Measurements from ENCODE around the gene ENC1.

DNA sequence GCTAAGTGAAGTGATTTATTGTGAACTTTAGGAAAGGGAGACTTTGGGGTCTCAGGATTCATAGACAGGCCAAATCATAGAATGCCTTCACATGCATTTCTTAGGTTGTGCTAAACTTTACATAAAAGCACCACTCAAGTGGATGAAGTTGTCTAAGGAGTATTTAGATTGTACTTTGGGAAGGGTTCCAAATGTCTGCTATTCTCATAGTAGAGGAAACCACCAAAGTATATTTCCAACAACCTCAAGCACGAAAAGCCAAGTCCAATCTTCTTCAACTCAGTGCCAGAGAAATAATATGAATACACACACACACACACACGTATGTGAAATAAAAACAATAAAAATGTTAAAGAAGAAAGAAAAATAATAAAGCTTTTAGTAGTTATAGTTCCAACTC lies 41.8 kb downstream of the ENC1 start:
- TF ChIP-seq, protein P1, sequence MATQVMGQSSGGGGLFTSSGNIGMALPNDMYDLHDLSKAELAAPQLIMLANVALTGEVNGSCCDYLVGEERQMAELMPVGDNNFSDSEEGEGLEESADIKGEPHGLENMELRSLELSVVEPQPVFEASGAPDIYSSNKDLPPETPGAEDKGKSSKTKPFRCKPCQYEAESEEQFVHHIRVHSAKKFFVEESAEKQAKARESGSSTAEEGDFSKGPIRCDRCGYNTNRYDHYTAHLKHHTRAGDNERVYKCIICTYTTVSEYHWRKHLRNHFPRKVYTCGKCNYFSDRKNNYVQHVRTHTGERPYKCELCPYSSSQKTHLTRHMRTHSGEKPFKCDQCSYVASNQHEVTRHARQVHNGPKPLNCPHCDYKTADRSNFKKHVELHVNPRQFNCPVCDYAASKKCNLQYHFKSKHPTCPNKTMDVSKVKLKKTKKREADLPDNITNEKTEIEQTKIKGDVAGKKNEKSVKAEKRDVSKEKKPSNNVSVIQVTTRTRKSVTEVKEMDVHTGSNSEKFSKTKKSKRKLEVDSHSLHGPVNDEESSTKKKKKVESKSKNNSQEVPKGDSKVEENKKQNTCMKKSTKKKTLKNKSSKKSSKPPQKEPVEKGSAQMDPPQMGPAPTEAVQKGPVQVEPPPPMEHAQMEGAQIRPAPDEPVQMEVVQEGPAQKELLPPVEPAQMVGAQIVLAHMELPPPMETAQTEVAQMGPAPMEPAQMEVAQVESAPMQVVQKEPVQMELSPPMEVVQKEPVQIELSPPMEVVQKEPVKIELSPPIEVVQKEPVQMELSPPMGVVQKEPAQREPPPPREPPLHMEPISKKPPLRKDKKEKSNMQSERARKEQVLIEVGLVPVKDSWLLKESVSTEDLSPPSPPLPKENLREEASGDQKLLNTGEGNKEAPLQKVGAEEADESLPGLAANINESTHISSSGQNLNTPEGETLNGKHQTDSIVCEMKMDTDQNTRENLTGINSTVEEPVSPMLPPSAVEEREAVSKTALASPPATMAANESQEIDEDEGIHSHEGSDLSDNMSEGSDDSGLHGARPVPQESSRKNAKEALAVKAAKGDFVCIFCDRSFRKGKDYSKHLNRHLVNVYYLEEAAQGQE (IDR thresholded peaks at IDR 0.05; ENCODE audit: insufficient replicate concordance, low read depth) = no peak
- TF ChIP-seq, protein P2, sequence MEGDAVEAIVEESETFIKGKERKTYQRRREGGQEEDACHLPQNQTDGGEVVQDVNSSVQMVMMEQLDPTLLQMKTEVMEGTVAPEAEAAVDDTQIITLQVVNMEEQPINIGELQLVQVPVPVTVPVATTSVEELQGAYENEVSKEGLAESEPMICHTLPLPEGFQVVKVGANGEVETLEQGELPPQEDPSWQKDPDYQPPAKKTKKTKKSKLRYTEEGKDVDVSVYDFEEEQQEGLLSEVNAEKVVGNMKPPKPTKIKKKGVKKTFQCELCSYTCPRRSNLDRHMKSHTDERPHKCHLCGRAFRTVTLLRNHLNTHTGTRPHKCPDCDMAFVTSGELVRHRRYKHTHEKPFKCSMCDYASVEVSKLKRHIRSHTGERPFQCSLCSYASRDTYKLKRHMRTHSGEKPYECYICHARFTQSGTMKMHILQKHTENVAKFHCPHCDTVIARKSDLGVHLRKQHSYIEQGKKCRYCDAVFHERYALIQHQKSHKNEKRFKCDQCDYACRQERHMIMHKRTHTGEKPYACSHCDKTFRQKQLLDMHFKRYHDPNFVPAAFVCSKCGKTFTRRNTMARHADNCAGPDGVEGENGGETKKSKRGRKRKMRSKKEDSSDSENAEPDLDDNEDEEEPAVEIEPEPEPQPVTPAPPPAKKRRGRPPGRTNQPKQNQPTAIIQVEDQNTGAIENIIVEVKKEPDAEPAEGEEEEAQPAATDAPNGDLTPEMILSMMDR (IDR thresholded peaks at IDR 0.05; ENCODE audit: insufficient read depth, low read length) = no peak
- no peak for TF ChIP-seq POLR2AphosphoS5 (IDR thresholded peaks at IDR 0.05; ENCODE audit: low read depth)
- no peak for TF ChIP-seq GABPA (IDR thresholded peaks at IDR 0.05; ENCODE audit: low read depth)
- no peak for TF ChIP-seq SPI1 (IDR thresholded peaks at IDR 0.05; ENCODE audit: borderline replicate concordance, low read depth)
